Endothelial cell of umbilical vein (primary cell): ENCODE measurements around the gene NCF4. TPM values are rescaled to one million over a fixed set of nuclear protein-coding genes. Genes with fewer than 3 reads are reported as not detected.

Source experiments
- BruUV-seq: library from RNA; stranded (reverse); fragments of 400-500 nt; replicated peaks from 2 replicates; lab custom pipeline; 2021; lab: Mats Ljungman, UMichigan
- CTCF ChIA-PET: fragments of 300-600, 350-600 bp; sonication (Branson Sonifier 250); formaldehyde crosslinking; loops from one replicate; lab custom pipeline; 2021; ENCODE audit warnings: antibody characterized with exemption, inconsistent platforms; lab: Charles Lee
- POLR2A ChIA-PET: fragments of 300-600, 350-600 bp; sonication (Branson Sonifier 250); formaldehyde crosslinking; loops from one replicate; lab custom pipeline; 2021; ENCODE audit warnings: antibody characterized with exemption, inconsistent platforms; lab: Charles Lee
- DNase-seq: peaks from one replicate; pipeline ENCODE4 v3.0.0-alpha.2; 2011; ENCODE audit warnings: low read depth, low spot score
- FAIRE-seq: peaks from 2 replicates; lab custom pipeline; 2011; peaks lifted over from hg19 to GRCh38; lab: Jason Lieb, UNC
- H2AFZ ChIP-seq: 2 replicates; pipeline ENCODE4 v1.6.0; 2012; ENCODE audit warnings: low read depth, low read length, control low read depth, inconsistent platforms
- H3K27ac ChIP-seq: 2 replicates; pipeline ENCODE4 v1.5.1; 2011; ENCODE audit warnings: low read depth, mild to moderate bottlenecking, control low read depth, low read length, moderate library complexity; ENCODE audit not compliant: insufficient read depth
- H3K27me3 ChIP-seq, 2 experiments: 2 replicates each; pipeline versions ENCODE4 v1.6.0 to v1.6.1; 2011; ENCODE audit warnings: low read length in 2 of 2, mixed read lengths in 1 of 2; ENCODE audit not compliant: control insufficient read depth in 2 of 2, insufficient read depth in 2 of 2
- H3K36me3 ChIP-seq, 2 experiments: 2 replicates in 1 of 2; 3 replicates in 1 of 2; pipeline ENCODE4 v1.5.1; 2011; ENCODE audit warnings: low read length in 2 of 2, mild to moderate bottlenecking in 1 of 2, moderate library complexity in 1 of 2; ENCODE audit not compliant: control insufficient read depth in 2 of 2, insufficient read depth in 2 of 2; ENCODE audit errors: extremely low read depth in 1 of 2
- H3K4me1 ChIP-seq: 3 replicates; pipeline ENCODE4 v1.5.1; 2011; ENCODE audit warnings: mild to moderate bottlenecking, low read length; ENCODE audit not compliant: control insufficient read depth, insufficient read depth; ENCODE audit errors: extremely low read depth
- H3K4me2 ChIP-seq: 2 replicates; pipeline ENCODE4 v1.6.1; 2011; ENCODE audit warnings: low read length, control low read depth, mixed read lengths; ENCODE audit not compliant: insufficient read depth
- H3K4me3 ChIP-seq, 3 experiments: fragments of 200-600 bp in 1 of 3; sonication (generic), shearing (Covaris generic) in 1 of 3; replicated peaks in 1 of 3; 2 replicates each; pipeline ENCODE4 v1.5.1; 2011 to 2016; ENCODE audit warnings: control low read depth in 3 of 3, low read length in 3 of 3, mild to moderate bottlenecking in 2 of 3, inconsistent platforms in 1 of 3, low read depth in 1 of 3, moderate library complexity in 1 of 3; ENCODE audit not compliant: insufficient read depth in 1 of 3
- H3K79me2 ChIP-seq: 2 replicates; pipeline ENCODE4 v1.6.0; 2012; ENCODE audit warnings: low read length, inconsistent platforms; ENCODE audit not compliant: control insufficient read depth, insufficient read depth
- H3K9ac ChIP-seq: replicated peaks from 2 replicates; pipeline ENCODE3; 2011; ENCODE audit warnings: low read length, control low read depth; ENCODE audit not compliant: insufficient read depth; ENCODE audit errors: extremely low read depth
- H3K9me1 ChIP-seq: replicated peaks from 3 replicates; pipeline ENCODE4 v1.6.0; 2011; ENCODE audit warnings: mild to moderate bottlenecking, low read length; ENCODE audit not compliant: control insufficient read depth, insufficient read depth; ENCODE audit errors: extremely low read depth
- H3K9me3 ChIP-seq: replicated peaks from 2 replicates; pipeline ENCODE4 v1.5.1; 2012; ENCODE audit warnings: low read length, inconsistent platforms; ENCODE audit not compliant: control insufficient read depth, insufficient read depth
- H4K20me1 ChIP-seq: replicated peaks from 2 replicates; pipeline ENCODE3; 2011; ENCODE audit warnings: mild to moderate bottlenecking, low read length; ENCODE audit not compliant: control insufficient read depth, insufficient read depth; ENCODE audit errors: extremely low read depth
- EZH2 ChIP-seq: IDR thresholded peaks from 2 replicates; pipeline ENCODE4 v1.6.1; 2012; ENCODE audit warnings: borderline replicate concordance, low read depth, mild to moderate bottlenecking, moderate library complexity, low read length, inconsistent platforms; ENCODE audit not compliant: severe bottlenecking
- FOS ChIP-seq: IDR thresholded peaks from 2 replicates; pipeline ENCODE4 v1.6.1; 2011; ENCODE audit warnings: mild to moderate bottlenecking, low read length, moderate library complexity, borderline replicate concordance; ENCODE audit not compliant: insufficient read depth
- GATA2 ChIP-seq: IDR thresholded peaks from 2 replicates; pipeline ENCODE4 v1.7.0; 2011; ENCODE audit warnings: low read depth, mild to moderate bottlenecking, moderate library complexity, mixed read lengths, low read length; ENCODE audit not compliant: insufficient read length, insufficient read depth
- JUN ChIP-seq: IDR thresholded peaks from 2 replicates; pipeline ENCODE4 v1.6.1; 2011; ENCODE audit warnings: borderline replicate concordance, low read depth; ENCODE audit not compliant: insufficient read length, insufficient read depth
- MYC ChIP-seq: IDR thresholded peaks from one replicate; pipeline ENCODE4 v1.6.1; 2011; ENCODE audit warnings: mild to moderate bottlenecking, low read depth, low read length
- POLR2A ChIP-seq: IDR thresholded peaks from 2 replicates; pipeline ENCODE4 v1.6.1; 2012; ENCODE audit warnings: low read depth, mild to moderate bottlenecking, control low read depth, low read length
- POLR2AphosphoS5 ChIP-seq: IDR thresholded peaks from 2 replicates; pipeline ENCODE4 v1.6.1; 2012; ENCODE audit warnings: low read depth, mild to moderate bottlenecking, control low read depth, low read length, moderate library complexity; ENCODE audit not compliant: insufficient read depth
- dilution Hi-C: fragments of 300-500 bp; cut with MboI; formaldehyde crosslinking; loops from one replicate; pipeline ENCODE4 v1.15.0; 2019; ENCODE audit warnings: low sequenced_read_pairs; ENCODE audit not compliant: extremely low pct_ligation_motif_present
- intact Hi-C: fragments of 100-400 bp; cut with micrococcal nuclease; formaldehyde crosslinking; loops from one replicate; pipeline ENCODE4 v1.10.0; 2022
- polyA plus RNA-seq, 4 experiments: library from polyadenylated mRNA; depleted of rRNA in 3 of 4; stranded (reverse) in 3 of 4; unstranded in 1 of 4; fragments of >200 nt; gene quantifications; 2 replicates each; pipeline versions ENCODE4 v1.2.1 to v1.2.3, GENCODE V29; 2011 to 2012; ENCODE audit warnings: missing spikeins in 1 of 4
- total RNA-seq: library from RNA; stranded (reverse); gene quantifications from 2 replicates; pipeline ENCODE4 v1.2.3, GENCODE V29; 2021
- TF ChIP-seq, protein P1 (sequence below), 2 donors: IDR thresholded peaks; 1 replicate in 1 of 2; 2 replicates in 1 of 2; pipeline ENCODE4 v1.5.1; 2011; ENCODE audit warnings: low read length in 2 of 2, mild to moderate bottlenecking in 2 of 2, moderate library complexity in 2 of 2, control low read depth in 1 of 2, inconsistent platforms in 1 of 2, low read depth in 1 of 2; ENCODE audit not compliant: insufficient read depth in 1 of 2; ENCODE audit errors: extremely low read depth in 1 of 2
- TF ChIP-seq, protein P2 (sequence below): IDR thresholded peaks from 2 replicates; pipeline ENCODE4 v1.6.1; 2011; ENCODE audit not compliant: insufficient read depth, insufficient read length

The NCF4 gene
- total and polyA plus RNA-seq, 2 donors (not counting 3 experiments of a cell fraction or from before 2014, with no cell fraction given): 0.07 TPM; not detected in 1

DNA sequence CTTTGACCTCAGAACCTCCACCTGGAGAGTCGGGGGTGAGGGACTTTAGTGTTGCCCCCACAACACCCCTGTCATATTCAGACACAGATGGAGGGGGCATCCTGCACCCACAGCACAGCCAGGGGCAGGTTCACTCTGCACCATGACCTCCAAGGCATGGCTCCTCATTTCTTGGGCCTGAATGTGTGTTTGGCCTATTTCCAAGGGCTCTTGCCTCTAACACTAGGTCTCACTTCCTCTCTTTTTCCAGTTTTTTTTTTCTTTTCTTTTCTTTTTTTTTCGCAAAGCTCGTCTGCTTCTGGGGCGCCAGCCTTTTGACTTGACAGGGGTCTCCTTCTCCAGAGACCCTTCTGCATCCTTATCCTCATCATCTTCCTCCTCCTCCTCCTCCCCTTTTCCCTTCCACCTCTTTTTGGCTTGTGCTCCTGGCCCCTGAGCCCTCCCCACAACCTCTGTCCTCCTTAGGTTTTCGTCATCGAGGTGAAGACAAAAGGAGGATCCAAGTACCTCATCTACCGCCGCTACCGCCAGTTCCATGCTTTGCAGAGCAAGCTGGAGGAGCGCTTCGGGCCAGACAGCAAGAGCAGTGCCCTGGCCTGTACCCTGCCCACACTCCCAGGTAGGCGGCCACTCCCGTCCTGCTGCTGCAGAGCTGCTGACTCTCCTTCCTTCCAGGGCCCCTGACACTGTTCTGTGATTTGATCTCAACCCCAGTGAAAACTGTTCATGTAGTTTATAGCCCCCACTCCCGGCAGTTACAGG, 3.8 kb downstream of the NCF4 start:
- Histone ChIP-seq H3K4me1 (no peaks in the 10 kb centered on the region), H3K27me3 (peaks cover 0 to 2% of the 10 kb centered on the region in 2 experiments), H4K20me1 (no peaks in the 10 kb centered on the region), H3K9me1 (no peaks in the 10 kb centered on the region), H3K27ac (no peak overlapping the region), H3K79me2 (no peaks in the 10 kb centered on the region), H2AFZ (no peak overlapping the region), H3K36me3 (no peaks in the 10 kb centered on the region), H3K4me3 (no peak overlapping the region), H3K9me3 (no peaks in the 10 kb centered on the region), H3K4me2 (no peak overlapping the region), H3K9ac (no peak overlapping the region)
- intact Hi-C loops: no loop called here
- POLR2A ChIA-PET: no interaction called here
- FAIRE-seq (no peak), DNase-seq (no peak)
- BruUV-seq: no TSS peak
- dilution Hi-C loops: no loop called here
- TF ChIP-seq GATA2: no peak
- TF ChIP-seq, protein P1, sequence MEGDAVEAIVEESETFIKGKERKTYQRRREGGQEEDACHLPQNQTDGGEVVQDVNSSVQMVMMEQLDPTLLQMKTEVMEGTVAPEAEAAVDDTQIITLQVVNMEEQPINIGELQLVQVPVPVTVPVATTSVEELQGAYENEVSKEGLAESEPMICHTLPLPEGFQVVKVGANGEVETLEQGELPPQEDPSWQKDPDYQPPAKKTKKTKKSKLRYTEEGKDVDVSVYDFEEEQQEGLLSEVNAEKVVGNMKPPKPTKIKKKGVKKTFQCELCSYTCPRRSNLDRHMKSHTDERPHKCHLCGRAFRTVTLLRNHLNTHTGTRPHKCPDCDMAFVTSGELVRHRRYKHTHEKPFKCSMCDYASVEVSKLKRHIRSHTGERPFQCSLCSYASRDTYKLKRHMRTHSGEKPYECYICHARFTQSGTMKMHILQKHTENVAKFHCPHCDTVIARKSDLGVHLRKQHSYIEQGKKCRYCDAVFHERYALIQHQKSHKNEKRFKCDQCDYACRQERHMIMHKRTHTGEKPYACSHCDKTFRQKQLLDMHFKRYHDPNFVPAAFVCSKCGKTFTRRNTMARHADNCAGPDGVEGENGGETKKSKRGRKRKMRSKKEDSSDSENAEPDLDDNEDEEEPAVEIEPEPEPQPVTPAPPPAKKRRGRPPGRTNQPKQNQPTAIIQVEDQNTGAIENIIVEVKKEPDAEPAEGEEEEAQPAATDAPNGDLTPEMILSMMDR (IDR thresholded peaks at IDR 0.05; ENCODE audit: extremely low read depth in 1 of 2, insufficient read depth in 1 of 2, low read depth in 1 of 2, low read length in 2 of 2): no peak
- TF ChIP-seq, protein P2, sequence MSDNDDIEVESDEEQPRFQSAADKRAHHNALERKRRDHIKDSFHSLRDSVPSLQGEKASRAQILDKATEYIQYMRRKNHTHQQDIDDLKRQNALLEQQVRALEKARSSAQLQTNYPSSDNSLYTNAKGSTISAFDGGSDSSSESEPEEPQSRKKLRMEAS: no peak
- CTCF ChIA-PET: interaction anchor here (1.0 to 3.1 kb wide), 2 partner anchors 9 to 14 kb away, joined by 3 to 21 read pairs; no protein-coding TSS in a partner anchor

- DNase-seq: no peak
- peaks cover 0 to 2% of the 10 kb centered on the region in 2 experiments for H3K27me3 ChIP-seq
- no peaks in the 10 kb centered on the region for H4K20me1 ChIP-seq
- H3K36me3 ChIP-seq: no peaks in the 10 kb centered on the region
- no peak overlapping the region for H3K4me2 ChIP-seq
- H2AFZ ChIP-seq: no peak overlapping the region
- H3K9ac ChIP-seq: no peak overlapping the region
- no peaks in the 10 kb centered on the region for H3K4me1 ChIP-seq
- H3K27ac ChIP-seq: no peak overlapping the region
- ChIA-PET CTCF (interaction anchor here (0.8 to 3.1 kb wide), 4 partner anchors 8 to 157 kb away, joined by 3 to 21 read pairs (median 4); no protein-coding TSS in a partner anchor), POLR2A (no interaction called here)
- dilution Hi-C loops (no loop called here), intact Hi-C loops (no loop called here)
- H3K9me3 ChIP-seq: no peaks in the 10 kb centered on the region
- no peaks in the 10 kb centered on the region for H3K79me2 ChIP-seq
- BruUV-seq: no TSS peak
- no peak for FAIRE-seq
- no peak overlapping the region for H3K4me3 ChIP-seq
- TF ChIP-seq POLR2A: no peak
- TF ChIP-seq, protein P1 (IDR thresholded peaks at IDR 0.05; ENCODE audit: extremely low read depth in 1 of 2, insufficient read depth in 1 of 2, low read depth in 1 of 2, low read length in 2 of 2): no peak
- TF ChIP-seq, protein P2: no peak
- no peak for TF ChIP-seq POLR2AphosphoS5
- no peak for TF ChIP-seq MYC
- TF ChIP-seq FOS: no peak
- no peak for TF ChIP-seq GATA2
- no peak for TF ChIP-seq EZH2
- no peak for TF ChIP-seq JUN
- no peaks in the 10 kb centered on the region for H3K9me1 ChIP-seq
Measured at GRCh38 chr22:36865346-36865745, 4.5 kb downstream of the NCF4 start.
